GM18873 (cell line): ENCODE results near the gene ARMC6.
"Not testable (repeated sequence)": the region's sequence is repeated elsewhere in the genome, so short reads cannot be mapped to it uniquely, and the experiment has no call there.

Experiments
- ATAC-seq: cut with Tn5 transposase; IDR thresholded peaks from one replicate; pipeline ENCODE4 v1.9.1; 2021; ENCODE audit warnings: mild to moderate bottlenecking, moderate library complexity, moderate number of reproducible peaks; ENCODE audit not compliant: unreplicated experiment, low FRiP score

The ARMC6 gene

GRCh38 chr19:19068659-19069654 lies 35.6 kb downstream of the ARMC6 start:
- no peak for ATAC-seq

- ATAC-seq, result no peak
Observed at GRCh38 chr19:19071897-19072296, 38.5 kb downstream of the ARMC6 start.

DNA sequence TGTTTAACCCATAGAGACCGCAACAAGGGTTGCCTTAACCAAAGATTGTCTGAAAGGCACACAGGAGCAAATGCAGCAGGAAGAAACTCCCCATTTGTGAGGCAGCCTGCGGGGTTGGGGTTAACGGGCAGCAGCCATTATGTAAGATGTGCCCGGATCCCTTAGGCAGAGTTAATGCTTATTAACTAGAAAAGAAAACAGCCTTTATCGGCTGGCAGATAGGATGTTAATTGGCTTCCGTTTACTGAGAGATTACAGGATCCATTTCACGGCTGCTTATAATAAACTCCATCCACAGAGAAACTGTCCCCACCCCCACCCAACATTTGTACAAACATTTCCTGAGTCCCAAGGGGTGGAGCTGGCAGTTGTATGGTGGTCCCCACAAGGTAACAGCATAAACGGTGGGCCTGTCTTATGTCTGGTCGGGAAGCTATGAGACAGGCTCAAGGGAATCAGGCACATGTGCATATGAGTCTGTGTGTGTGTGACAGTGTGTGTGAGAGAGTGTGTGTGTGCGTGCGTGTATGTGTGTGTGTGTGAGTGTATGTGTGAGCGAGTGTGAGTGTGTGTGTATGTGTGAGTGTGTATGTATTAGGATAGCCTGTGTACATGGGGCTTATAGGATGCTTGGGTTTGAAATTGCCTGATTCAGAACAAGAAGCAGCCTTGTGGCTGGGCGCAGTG lies 40.9 kb downstream of the ARMC6 start:
- ATAC-seq, result no peak

DNA sequence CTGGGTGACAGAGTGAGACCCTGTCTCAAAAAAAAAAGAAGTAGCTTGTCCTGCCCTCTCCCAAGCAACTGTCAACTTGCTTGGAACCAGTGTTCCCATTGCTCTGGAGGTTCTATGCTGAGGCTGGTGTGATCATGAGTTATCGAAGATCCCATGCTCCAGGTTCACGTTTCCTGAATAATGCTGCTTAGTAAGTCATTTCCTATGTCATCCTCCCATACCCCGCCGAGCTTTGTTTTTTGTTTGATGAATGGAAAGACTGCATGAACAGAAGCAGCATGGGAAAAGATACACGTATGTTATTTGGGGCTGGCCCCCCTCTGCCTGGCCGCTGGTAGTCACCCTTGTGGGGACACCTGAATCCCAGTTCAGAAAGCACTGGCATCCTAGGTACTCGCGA lies 41.7 kb downstream of the ARMC6 start:
- ATAC-seq, result no peak

DNA sequence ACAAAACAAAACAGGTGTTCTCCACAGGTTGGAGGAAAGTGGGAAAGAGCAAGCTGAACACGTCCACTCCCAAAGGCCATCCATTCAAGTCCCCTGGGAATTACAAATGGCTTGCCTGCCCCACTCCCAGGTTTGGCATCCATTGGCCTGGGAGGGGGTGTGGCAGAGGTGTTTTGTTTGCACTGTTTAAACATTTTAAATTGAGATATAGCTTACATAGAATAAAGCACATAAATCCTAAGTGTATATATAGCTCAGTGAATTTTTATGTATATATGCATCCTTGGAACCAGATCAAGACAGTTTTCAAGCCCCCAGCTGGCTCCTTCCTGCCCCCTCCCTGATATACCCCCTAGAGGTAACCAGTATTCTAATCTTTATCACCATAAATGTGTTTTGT lies 43.1 kb downstream of the ARMC6 start:
- ATAC-seq, result no peak

DNA sequence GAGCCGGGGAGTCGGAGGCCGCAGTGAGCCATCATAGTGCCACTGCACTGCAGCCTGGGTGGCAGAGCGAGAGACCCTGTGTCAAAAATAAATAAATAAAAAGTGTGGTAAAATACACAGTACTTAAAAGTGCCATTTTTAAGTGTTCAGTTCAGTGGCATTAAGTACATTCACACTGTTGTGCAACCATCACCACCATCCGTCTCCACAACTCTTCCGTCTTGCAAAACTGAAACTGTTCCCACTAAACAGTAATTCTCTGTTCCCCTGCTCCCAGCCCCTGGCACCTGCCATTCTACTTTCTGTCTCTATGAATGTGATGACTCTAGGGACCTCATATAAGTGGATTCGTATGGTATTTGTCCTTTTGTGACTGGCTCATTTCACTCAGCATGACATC lies 43.7 kb downstream of the ARMC6 start:
- no peak for ATAC-seq

- ATAC-seq, result no peak
Observed at GRCh38 chr19:19078801-19079200, 45.4 kb downstream of the ARMC6 start.

DNA sequence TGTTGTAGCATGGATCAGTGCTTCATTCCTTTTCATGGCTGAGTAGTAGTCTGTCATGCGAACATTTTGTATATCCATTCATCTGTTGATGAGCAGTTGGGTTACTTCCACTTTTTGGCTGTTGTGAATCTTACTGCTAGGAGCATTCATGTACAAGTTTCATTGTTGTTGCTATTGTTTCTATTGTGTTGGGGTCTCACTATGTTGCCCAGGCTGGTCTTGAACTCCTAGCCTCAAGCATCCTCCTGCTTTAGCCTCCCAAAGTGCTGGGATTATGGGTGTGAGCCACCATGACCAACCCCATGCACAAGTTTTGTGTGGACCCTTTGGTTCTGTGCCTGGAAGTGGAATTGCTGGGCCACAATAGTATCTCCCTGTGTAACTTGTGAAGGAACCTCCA lies 46.2 kb downstream of the ARMC6 start:
- no peak for ATAC-seq

DNA sequence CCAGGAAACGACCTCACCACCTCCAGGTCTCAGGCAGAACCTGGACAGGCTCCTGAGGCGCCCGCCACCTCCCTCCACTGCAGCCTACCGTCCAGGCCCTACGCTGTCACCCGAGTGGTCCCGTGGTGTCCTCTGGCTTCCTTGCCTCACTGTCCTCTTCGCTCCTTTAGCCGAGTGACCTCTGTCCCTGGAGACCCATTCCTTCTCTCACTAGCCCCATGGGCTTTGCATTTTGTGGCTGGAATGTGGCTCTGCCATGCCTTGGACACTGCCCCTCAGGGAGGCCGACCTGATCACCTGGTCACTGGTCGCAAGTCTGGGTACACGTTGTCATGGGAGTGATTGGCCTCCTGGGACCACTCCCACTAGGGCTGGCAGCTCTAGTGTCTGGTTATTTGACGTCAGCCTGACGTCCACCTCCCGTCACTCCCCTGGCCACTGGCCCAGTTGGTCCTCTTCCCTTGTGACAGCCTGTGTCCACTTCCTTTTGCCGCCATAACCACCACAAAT lies 48.3 kb downstream of the ARMC6 start:
- no peak for ATAC-seq

DNA sequence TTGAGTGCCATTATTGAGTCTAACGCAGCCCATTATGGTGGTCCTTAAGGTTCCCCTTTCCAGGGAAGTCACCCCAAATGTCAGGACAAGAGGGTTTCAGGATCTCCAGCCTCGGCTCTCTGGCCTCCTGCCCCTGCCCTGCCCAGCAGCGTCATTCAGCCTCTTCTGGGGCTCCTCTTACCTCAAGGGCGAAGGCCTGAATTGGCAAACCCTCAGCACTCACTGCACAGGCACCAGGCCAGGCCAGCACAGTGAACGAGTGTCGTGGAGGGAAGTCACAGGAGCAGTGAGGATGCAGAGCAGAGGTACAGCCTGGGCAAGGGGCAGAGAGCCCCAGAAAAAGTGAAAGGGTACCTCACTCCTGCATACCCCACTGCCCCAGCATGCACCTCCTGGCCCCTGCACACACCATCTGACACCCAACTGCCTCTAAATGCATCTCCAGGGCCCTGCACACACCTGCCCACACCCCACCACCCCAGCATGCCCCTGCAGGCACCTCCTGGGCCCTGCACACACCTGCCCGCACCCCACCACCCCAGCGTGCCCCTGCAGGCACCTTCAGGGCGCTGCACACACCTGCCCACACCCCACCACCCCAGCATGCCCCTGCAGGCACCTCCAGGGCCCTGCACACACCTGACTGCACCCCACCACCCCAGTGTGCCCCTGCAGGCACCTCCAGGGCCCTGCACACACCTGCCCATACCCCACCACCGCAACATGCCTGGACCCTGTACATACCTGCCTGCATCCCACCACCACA lies 50.2 kb downstream of the ARMC6 start:
- no peak for ATAC-seq

DNA sequence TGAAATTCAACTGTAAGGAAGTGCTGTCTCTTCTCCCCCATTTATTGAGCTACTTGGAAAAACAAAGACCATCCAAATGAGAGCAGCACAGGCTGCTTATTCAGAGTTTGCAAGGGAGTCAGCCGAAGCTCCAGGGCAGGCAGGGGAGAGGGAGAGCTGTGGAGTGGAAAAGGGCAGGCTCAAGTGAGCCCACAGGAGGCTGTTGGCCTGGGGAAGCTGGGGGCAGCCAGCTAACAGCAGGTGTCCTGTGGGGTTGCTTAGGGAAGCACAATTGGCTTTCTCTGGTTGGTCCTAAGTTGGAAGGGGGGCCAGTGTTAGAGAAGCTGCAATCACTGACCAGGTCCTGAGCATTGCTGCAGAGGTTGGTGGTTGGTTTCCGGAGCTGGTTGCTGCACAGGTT lies 54.3 kb downstream of the ARMC6 start:
- no peak for ATAC-seq

DNA sequence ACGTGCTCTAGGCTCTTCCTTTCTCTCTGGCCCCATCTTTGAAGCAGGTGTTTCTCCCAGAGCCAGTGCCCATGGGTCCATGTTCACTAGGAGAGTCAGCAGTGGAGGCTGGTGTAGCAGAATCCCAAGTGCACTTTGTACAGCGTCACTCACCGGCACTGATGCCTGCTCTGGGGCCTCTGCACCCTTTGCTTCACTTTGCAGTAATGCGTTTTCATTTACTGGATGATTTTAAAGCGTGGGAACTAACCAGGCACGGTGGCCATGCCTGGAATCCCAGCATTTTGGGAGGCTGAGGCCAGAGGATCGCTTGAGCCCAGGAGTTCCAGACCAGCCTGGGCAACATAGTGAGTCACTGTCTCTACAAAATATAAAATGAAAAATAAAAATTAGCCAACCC lies 61.1 kb downstream of the ARMC6 start:
- no peak for ATAC-seq

DNA sequence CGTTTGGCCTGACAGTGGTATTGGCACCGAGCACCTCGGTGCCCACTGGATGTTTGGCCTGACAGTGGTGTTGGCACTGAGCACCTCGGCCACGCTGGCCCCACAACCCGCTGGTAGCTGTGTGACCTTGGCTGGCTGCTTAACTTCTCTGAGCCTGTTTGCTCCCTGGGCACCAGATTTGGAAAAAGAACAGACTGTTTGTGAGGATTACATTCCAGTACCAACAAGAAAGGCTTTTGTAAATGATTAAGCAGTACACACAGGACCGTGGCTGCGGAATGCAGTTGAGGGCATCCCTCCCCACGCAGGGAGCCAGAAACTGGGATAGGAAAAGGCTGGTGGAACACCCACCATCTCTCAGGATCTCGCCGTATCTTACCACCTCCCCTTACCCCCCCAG lies 62.3 kb downstream of the ARMC6 start:
- ATAC-seq, result no peak

- ATAC-seq, result no peak
Observed at GRCh38 chr19:19096641-19097627, 63.5 kb downstream of the ARMC6 start.

DNA sequence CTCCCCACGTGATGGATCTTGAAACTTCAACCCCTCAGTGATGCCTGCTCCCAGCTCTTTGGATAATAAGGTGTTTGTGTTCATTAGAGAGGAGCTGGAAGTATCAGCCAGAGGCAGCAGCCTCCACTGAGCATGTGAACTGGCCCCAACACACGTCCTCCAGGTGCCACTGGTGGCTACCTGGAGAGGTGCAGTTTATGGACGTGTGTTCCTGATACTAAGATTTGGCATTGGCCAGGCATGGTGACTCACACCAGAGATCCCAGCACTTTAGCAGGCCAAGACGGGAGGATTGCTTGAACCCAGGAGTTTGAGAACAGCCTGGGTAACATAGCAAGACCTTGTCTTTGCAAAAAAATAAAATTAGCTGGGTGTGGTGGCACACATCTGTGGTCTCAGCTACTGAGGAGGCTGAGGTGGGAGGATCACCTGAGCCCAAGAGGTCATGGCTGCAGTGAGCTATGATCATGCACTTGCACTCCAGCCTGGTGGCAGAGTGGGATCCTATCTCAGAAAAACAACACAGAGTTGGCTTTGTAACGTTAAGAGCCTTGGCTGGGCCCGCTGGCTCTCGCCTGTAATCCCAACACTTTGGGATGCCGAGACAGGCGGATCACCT lies 64.8 kb downstream of the ARMC6 start:
- no peak for ATAC-seq

GRCh38 chr19:19098703-19099632 lies 65.6 kb downstream of the ARMC6 start:
- no peak for ATAC-seq

DNA sequence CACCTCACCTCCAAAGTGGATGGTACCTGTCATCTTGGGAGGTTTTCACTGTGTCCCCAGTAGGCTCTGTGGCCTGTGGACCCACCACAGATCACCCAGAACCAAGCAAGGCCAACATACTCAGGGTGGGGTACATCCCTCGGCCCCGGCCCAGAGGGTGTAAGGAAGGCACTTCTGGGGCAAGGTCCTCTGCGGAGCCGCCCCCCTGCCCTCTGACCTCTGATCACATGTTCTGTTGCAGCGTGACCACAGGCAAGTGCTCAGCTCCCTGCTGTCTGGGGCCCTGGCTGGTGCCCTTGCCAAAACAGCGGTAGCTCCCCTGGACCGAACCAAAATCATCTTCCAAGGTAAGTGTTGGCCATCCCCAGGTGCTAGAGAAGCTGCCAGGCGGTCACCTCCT lies 68.1 kb downstream of the ARMC6 start:
- no peak for ATAC-seq

DNA sequence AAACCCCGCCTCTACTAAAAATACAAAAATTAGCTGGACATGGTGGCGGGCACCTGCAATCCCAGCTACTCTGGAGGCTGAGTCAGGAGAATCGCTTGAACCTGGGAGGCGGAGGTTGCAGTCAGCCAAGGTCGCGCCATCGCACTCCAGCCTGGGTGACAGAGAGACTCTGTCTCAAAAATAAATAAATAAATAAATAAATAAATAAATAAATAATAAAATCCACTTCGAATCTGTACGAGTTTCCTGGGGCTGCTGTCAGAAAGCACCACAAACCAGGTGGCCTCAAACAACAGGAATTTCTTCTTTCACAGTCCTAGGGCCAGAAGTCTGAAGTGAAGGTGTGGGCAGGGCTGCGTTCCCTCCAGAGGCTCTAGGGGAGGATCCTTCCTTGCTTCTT lies 69.2 kb downstream of the ARMC6 start:
- ATAC-seq, result not testable (repeated sequence)
